NT2/D1 (cell line): ENCODE measurements around the gene ADGRA1.

Source experiments
- SUZ12 ChIP-seq: IDR thresholded peaks from 2 replicates; pipeline ENCODE4 v1.6.1; 2011; ENCODE audit not compliant: insufficient read length, insufficient read depth; ENCODE audit errors: extremely low read depth
- YY1 ChIP-seq: IDR thresholded peaks from 2 replicates; pipeline ENCODE4 v1.6.1; 2011; ENCODE audit not compliant: insufficient read length, insufficient read depth
- ZNF274 ChIP-seq: IDR thresholded peaks from 2 replicates; pipeline ENCODE4 v1.6.1; 2011; ENCODE audit warnings: mild to moderate bottlenecking, low read depth, low read length

DNA sequence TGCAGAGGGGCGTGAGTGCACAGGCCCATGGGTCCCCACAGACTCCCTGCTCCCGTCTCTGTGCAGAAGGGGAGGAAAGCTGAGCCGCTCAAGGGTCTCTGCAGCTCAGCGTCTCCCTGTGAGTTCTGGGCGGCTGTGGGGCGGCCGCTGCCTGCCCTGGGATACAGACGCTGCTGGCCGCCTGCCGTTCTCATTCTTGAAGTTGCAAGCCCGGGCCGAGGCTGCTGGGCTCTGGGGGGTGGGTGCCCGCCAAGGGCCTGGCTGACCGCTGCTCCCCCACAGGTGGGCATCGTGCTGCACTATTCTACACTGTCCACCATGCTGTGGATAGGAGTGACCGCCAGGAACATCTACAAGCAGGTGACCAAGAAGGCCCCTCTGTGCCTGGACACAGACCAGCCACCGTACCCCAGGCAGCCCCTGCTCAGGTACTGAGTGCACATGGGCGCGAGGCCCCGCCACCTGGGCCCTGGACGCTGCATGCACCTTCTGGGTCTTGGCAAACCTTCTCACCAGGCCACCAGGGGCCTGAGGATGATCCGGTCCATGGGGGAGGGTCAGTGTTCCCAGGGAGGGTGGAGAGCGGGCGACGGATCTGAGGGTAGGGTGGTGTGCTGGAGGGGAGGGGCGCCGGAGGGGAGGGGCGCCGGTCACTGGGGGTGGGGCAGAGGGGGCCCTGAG is 14.8 kb downstream of the ADGRA1 start:
- no peak for TF ChIP-seq YY1
- TF ChIP-seq SUZ12 = no peak
- no peak for TF ChIP-seq ZNF274
